Measurements from ENCODE around the gene FOXP1. TPM values are rescaled to one million over a fixed set of nuclear protein-coding genes. Genes with fewer than 3 reads are reported as not detected.

The FOXP1 gene
- total and polyA plus RNA-seq, 2 experiments from 2014 or later, result 37.4 to 59.9 TPM

DNA sequence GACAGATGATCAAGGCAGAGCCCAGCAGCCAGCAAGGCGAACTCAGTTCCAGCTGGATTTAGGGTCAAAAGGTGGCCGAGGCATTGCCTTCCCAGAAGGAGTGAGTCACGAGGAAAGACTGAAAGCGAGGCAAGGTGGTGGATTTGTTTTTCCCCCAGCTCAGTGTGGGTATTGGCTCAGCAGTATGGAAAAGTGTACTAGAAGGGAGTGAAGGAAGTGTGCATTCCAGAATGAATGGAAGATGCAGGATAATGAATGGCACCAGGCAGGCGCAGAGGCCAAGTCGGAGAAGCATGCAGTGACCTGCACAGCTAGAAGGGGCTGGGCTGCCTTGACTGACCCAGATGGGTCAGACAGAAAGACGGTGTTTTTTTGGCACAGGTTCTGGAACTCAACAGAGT, 46.3 kb downstream of the FOXP1 start:
- 7 to 10% methylated on average over 7 of the region's 7 CpGs for WGBS, 2 experiments (ENCODE audit: low coverage in 1 of 2, low lambda C conversion rate in 2 of 2, missing lambda C conversion rate in 2 of 2)
- no peak for TF ChIP-seq EZH2phosphoT487 (IDR thresholded peaks at IDR 0.05; ENCODE audit: insufficient read depth, low read depth)
- TF ChIP-seq EZH2 (IDR thresholded peaks at IDR 0.05; ENCODE audit: insufficient read depth, poor library complexity, severe bottlenecking), result no peak
- Histone ChIP-seq H3K9ac (peak overlapping the region; percentile 71), H2AFZ (no peak overlapping the region), H3K79me2 (ENCODE audit: insufficient read depth) (peaks cover 64% of the 10 kb centered on the region), H3K4me1 (ENCODE audit: insufficient read depth) (peaks cover 61% of the 10 kb centered on the region), H3K4me3 (peak overlapping the region; percentile 49), H3F3A (ENCODE audit: insufficient read depth) (peaks cover 50% of the 10 kb centered on the region), H3K9me3 (ENCODE audit: low read depth) (no peaks in the 10 kb centered on the region), H3K36me3 (ENCODE audit: low read depth) (no peaks in the 10 kb centered on the region), H3K27me3 (replicated peaks; ENCODE audit: insufficient read depth) (no peaks in the 10 kb centered on the region), H3K9me2 (ENCODE audit: insufficient read depth) (no peaks in the 10 kb centered on the region), H3K4me2 (ENCODE audit: unreplicated experiment) (peak overlapping the region; percentile 64), H3K27ac (peak overlapping the region; percentile 93), H4K20me1 (ENCODE audit: insufficient read depth) (no peaks in the 10 kb centered on the region)
- DNase-seq, result peak; percentile 94
- in situ Hi-C loops (cut with MboI), result no loop called here

DNA sequence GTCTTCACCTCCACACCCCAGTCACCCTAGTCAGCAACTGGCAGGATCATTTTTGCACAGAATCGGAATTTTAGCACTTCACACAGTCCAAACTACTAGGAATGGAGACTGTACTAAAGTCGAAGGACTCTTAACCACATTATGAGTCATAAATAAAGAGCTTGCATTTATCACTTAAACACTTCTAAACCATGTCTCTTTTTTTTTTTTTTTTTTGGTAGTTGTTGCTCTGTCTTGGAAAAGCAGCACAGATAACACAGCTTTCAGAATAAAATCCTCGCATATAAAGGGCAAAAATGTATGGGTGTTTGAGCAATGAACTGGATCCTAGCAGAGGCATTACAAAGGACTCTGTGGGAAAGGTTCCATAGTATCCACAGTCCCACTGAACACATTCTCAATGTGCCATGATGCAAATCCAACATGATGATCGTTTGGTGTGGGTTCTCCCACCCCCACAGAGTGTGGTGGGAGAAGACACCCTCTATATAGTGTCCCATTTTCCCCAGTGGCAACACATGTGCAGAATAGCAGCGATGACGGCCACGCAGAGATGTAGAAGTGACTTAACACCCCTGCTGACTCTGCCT, 47.1 kb downstream of the FOXP1 start:
- Histone ChIP-seq H3K4me3 (peak overlapping the region; percentile 49), H3K9ac (peak overlapping the region; percentile 71), H2AFZ (no peak overlapping the region), H3K27ac (peak overlapping the region; percentile 93), H3K27me3 (replicated peaks; ENCODE audit: insufficient read depth) (no peaks in the 10 kb centered on the region), H3F3A (ENCODE audit: insufficient read depth) (peaks cover 43% of the 10 kb centered on the region), H3K9me3 (ENCODE audit: low read depth) (no peaks in the 10 kb centered on the region), H3K36me3 (ENCODE audit: low read depth) (no peaks in the 10 kb centered on the region), H3K79me2 (ENCODE audit: insufficient read depth) (peaks cover 66% of the 10 kb centered on the region), H3K9me2 (ENCODE audit: insufficient read depth) (no peaks in the 10 kb centered on the region), H4K20me1 (ENCODE audit: insufficient read depth) (no peaks in the 10 kb centered on the region), H3K4me2 (ENCODE audit: unreplicated experiment) (peak overlapping the region; percentile 64), H3K4me1 (ENCODE audit: insufficient read depth) (peaks cover 54% of the 10 kb centered on the region)
- TF ChIP-seq EZH2phosphoT487 (IDR thresholded peaks at IDR 0.05; ENCODE audit: insufficient read depth, low read depth), result no peak
- TF ChIP-seq EZH2 (IDR thresholded peaks at IDR 0.05; ENCODE audit: insufficient read depth, poor library complexity, severe bottlenecking), result no peak
- 42 to 44% methylated on average over 7 of the region's 7 CpGs for WGBS, 2 experiments (ENCODE audit: low coverage in 1 of 2, low lambda C conversion rate in 2 of 2, missing lambda C conversion rate in 2 of 2)
- DNase-seq, result peak; percentile 83
- in situ Hi-C loops (cut with MboI), result no loop called here

DNA sequence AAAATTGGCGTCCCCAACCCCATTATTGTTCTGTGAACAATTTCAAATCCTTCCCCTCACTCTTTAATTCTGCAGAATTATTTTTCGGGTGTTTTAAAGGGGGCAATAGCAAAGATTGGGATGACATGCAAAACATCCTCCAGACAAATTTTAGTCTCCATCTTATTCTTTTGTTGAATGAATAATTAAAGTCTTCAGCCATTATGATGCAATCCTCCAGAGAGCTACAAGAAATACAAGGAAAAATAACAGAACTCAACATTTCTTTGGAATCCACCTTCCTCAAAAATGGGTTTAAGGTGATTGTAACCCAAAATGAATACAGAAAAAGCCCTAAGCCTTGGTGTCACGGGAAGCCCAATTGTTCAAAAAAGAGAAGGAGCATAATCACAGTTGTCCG, 49.9 kb downstream of the FOXP1 start:
- WGBS, 2 experiments (ENCODE audit: low coverage in 1 of 2, low lambda C conversion rate in 2 of 2, missing lambda C conversion rate in 2 of 2), result 94% methylated on average over 4 of the region's 4 CpGs
- in situ Hi-C loops (cut with MboI), result no loop called here
- H3K27me3 ChIP-seq (replicated peaks; ENCODE audit: insufficient read depth), result no peaks in the 10 kb centered on the region
- H3K4me3 ChIP-seq, result no peak overlapping the region
- no peaks in the 10 kb centered on the region for H4K20me1 ChIP-seq (ENCODE audit: insufficient read depth)
- peaks cover 47% of the 10 kb centered on the region for H3K4me1 ChIP-seq (ENCODE audit: insufficient read depth)
- peaks cover 33% of the 10 kb centered on the region for H3F3A ChIP-seq (ENCODE audit: insufficient read depth)
- H3K9me2 ChIP-seq (ENCODE audit: insufficient read depth), result no peaks in the 10 kb centered on the region
- H3K79me2 ChIP-seq (ENCODE audit: insufficient read depth), result peaks cover 54% of the 10 kb centered on the region
- no peak overlapping the region for H3K4me2 ChIP-seq (ENCODE audit: unreplicated experiment)
- H3K36me3 ChIP-seq (ENCODE audit: low read depth), result no peaks in the 10 kb centered on the region
- no peaks in the 10 kb centered on the region for H3K9me3 ChIP-seq (ENCODE audit: low read depth)
- no peak for DNase-seq
- H3K27ac ChIP-seq, result no peak overlapping the region
- H2AFZ ChIP-seq, result no peak overlapping the region
- TF ChIP-seq EZH2phosphoT487 (IDR thresholded peaks at IDR 0.05; ENCODE audit: insufficient read depth, low read depth) (no peak), EZH2 (IDR thresholded peaks at IDR 0.05; ENCODE audit: insufficient read depth, poor library complexity, severe bottlenecking) (no peak)
- H3K9ac ChIP-seq, result no peak overlapping the region

DNA sequence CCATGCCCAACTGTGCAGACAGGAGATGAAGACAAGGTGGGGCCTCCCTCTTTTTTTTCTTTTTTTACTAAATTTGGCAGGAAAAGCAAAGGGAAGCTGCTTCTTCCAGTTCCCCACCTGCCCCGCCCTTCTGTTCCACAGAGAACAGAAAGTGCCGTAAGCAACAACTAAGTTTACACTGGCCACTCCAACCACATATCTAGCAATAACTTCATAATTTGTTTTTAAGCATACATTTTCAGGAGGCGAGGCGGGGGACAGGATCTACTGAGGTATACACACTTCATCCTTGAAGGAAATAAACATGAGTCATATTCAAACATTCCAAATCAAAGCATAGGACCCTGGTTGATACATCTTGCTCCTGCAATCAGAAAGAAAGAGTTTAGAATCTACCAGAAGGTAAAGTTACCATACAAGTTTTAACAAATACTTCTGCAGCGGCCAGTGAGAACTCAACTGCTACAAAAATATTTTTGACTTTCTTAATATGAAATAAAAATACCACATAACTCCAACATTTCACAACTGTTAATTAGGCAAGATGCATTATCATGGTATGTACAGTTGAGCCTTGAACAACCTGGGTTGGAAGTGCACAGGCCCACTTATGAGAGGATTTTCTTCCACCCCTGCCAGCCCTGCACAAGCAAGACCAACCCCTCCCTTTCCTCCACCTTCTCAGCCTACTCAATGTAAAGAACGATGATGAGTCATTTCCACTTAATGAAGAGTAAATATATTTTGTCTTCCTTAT, 50.7 kb downstream of the FOXP1 start:
- TF ChIP-seq EZH2phosphoT487 (IDR thresholded peaks at IDR 0.05; ENCODE audit: insufficient read depth, low read depth) (no peak), EZH2 (IDR thresholded peaks at IDR 0.05; ENCODE audit: insufficient read depth, poor library complexity, severe bottlenecking) (no peak)
- H3K79me2 ChIP-seq (ENCODE audit: insufficient read depth), result peaks cover 49% of the 10 kb centered on the region
- H3K4me2 ChIP-seq (ENCODE audit: unreplicated experiment), result no peak overlapping the region
- 94 to 98% methylated on average over 6 of the region's 6 CpGs for WGBS, 2 experiments (ENCODE audit: low coverage in 1 of 2, low lambda C conversion rate in 2 of 2, missing lambda C conversion rate in 2 of 2)
- peaks cover 26% of the 10 kb centered on the region for H3F3A ChIP-seq (ENCODE audit: insufficient read depth)
- H3K27ac ChIP-seq, result no peak overlapping the region
- no peaks in the 10 kb centered on the region for H4K20me1 ChIP-seq (ENCODE audit: insufficient read depth)
- H3K27me3 ChIP-seq (replicated peaks; ENCODE audit: insufficient read depth), result no peaks in the 10 kb centered on the region
- H3K4me3 ChIP-seq, result no peak overlapping the region
- H3K9ac ChIP-seq, result no peak overlapping the region
- H3K4me1 ChIP-seq (ENCODE audit: insufficient read depth), result peaks cover 39% of the 10 kb centered on the region
- H3K9me2 ChIP-seq (ENCODE audit: insufficient read depth), result no peaks in the 10 kb centered on the region
- DNase-seq, result peak; percentile 6
- H2AFZ ChIP-seq, result no peak overlapping the region
- H3K9me3 ChIP-seq (ENCODE audit: low read depth), result no peaks in the 10 kb centered on the region
- no peaks in the 10 kb centered on the region for H3K36me3 ChIP-seq (ENCODE audit: low read depth)
- in situ Hi-C loops (cut with MboI), result no loop called here
